H9 (cell line): ENCODE data around the gene S1PR2. TPM values are rescaled to one million over a fixed set of nuclear protein-coding genes. Genes with fewer than 3 reads are reported as not detected.

Source experiments
- DNase-seq: peaks from one replicate; pipeline ENCODE4 v3.0.0-alpha.2; 2017
- H2AFZ ChIP-seq: one replicate; pipeline ENCODE4 v1.6.1; 2013; ENCODE audit warnings: mild to moderate bottlenecking, low read length, control low read depth, moderate library complexity
- H2AK5ac ChIP-seq: 2 replicates; pipeline ENCODE4 v1.6.1; 2013; ENCODE audit warnings: low read length, control low read depth, mixed read lengths; ENCODE audit not compliant: insufficient read length
- H2BK120ac ChIP-seq: one replicate; pipeline ENCODE4 v1.6.1; 2013; ENCODE audit warnings: low read depth, mild to moderate bottlenecking, low read length, control low read depth, inconsistent platforms; ENCODE audit not compliant: poor library complexity, severe bottlenecking
- H2BK12ac ChIP-seq: 2 replicates; pipeline ENCODE4 v1.6.1; 2013; ENCODE audit warnings: low read length, control low read depth, mixed read lengths, low read depth; ENCODE audit not compliant: insufficient read length
- H2BK15ac ChIP-seq: 2 replicates; pipeline ENCODE4 v1.6.1; 2013; ENCODE audit warnings: low read depth, low read length, control low read depth
- H2BK20ac ChIP-seq: one replicate; pipeline ENCODE4 v1.6.1; 2013; ENCODE audit warnings: low read depth, mild to moderate bottlenecking, low read length, control low read depth, inconsistent platforms; ENCODE audit not compliant: poor library complexity, severe bottlenecking
- H2BK5ac ChIP-seq: 2 replicates; pipeline ENCODE4 v1.6.1; 2013; ENCODE audit warnings: low read length, control low read depth, mixed read lengths; ENCODE audit not compliant: insufficient read length
- H3K14ac ChIP-seq: 2 replicates; pipeline ENCODE4 v1.6.1; 2013; ENCODE audit warnings: low read length, control low read depth; ENCODE audit not compliant: insufficient read depth
- H3K18ac ChIP-seq: 2 replicates; pipeline ENCODE4 v1.6.1; 2013; ENCODE audit warnings: low read depth, mild to moderate bottlenecking, mixed read lengths, low read length, control low read depth; ENCODE audit not compliant: insufficient read length
- H3K23ac ChIP-seq: 2 replicates; pipeline ENCODE4 v1.6.1; 2013; ENCODE audit warnings: low read length, control low read depth, mixed read lengths, low read depth; ENCODE audit not compliant: insufficient read length
- H3K23me2 ChIP-seq: 2 replicates; pipeline ENCODE4 v1.6.1; 2013; ENCODE audit warnings: low read depth, mild to moderate bottlenecking, mixed read lengths, low read length, control low read depth; ENCODE audit not compliant: insufficient read length, poor library complexity, severe bottlenecking
- H3K27ac ChIP-seq: 2 replicates; pipeline ENCODE4 v1.5.1; 2013; ENCODE audit warnings: low read length, control low read depth, mixed read lengths, low read depth; ENCODE audit not compliant: insufficient read length
- H3K27me3 ChIP-seq: 2 replicates; pipeline ENCODE4 v1.6.1; 2013; ENCODE audit warnings: low read length, control low read depth, inconsistent platforms; ENCODE audit not compliant: insufficient read depth
- H3K4ac ChIP-seq: 2 replicates; pipeline ENCODE4 v1.6.1; 2013; ENCODE audit warnings: low read depth, mild to moderate bottlenecking, control low read depth, inconsistent platforms, low read length, moderate library complexity
- H3K4me1 ChIP-seq: 2 replicates; pipeline ENCODE4 v1.6.1; 2013; ENCODE audit warnings: low read length, control low read depth, inconsistent platforms; ENCODE audit not compliant: insufficient read depth
- H3K4me2 ChIP-seq: 2 replicates; pipeline ENCODE4 v1.6.1; 2013; ENCODE audit warnings: low read length, control low read depth, mixed read lengths; ENCODE audit not compliant: insufficient read length, insufficient read depth
- H3K56ac ChIP-seq: 2 replicates; pipeline ENCODE4 v1.6.1; 2013; ENCODE audit warnings: low read depth, mild to moderate bottlenecking, mixed read lengths, low read length, control low read depth; ENCODE audit not compliant: insufficient read length
- H3K79me1 ChIP-seq: 2 replicates; pipeline ENCODE4 v1.6.1; 2013; ENCODE audit warnings: low read depth, mild to moderate bottlenecking, moderate library complexity, low read length, control low read depth, inconsistent platforms; ENCODE audit not compliant: insufficient read depth, poor library complexity, severe bottlenecking
- H3K79me2 ChIP-seq: 2 replicates; pipeline ENCODE4 v1.6.1; 2013; ENCODE audit warnings: low read length, control low read depth, inconsistent platforms; ENCODE audit not compliant: insufficient read depth
- H3K9ac ChIP-seq: 2 replicates; pipeline ENCODE4 v1.6.1; 2013; ENCODE audit warnings: low read length, control low read depth, mixed read lengths; ENCODE audit not compliant: insufficient read length; ENCODE audit errors: extremely low read depth
- H3K9me3 ChIP-seq: one replicate; pipeline ENCODE4 v1.6.1; 2013; ENCODE audit warnings: low read depth, low read length, inconsistent platforms; ENCODE audit not compliant: control insufficient read depth
- H3T11ph ChIP-seq: one replicate; pipeline ENCODE4 v1.6.1; 2013; ENCODE audit warnings: mild to moderate bottlenecking, low read length, control low read depth, inconsistent platforms
- H4K20me1 ChIP-seq: one replicate; pipeline ENCODE4 v1.6.1; 2013; ENCODE audit not compliant: control insufficient read depth, insufficient read length, insufficient read depth
- H4K5ac ChIP-seq: 2 replicates; pipeline ENCODE4 v1.6.1; 2013; ENCODE audit warnings: low read depth, mild to moderate bottlenecking, mixed read lengths, low read length, control low read depth; ENCODE audit not compliant: insufficient read length
- H4K8ac ChIP-seq: replicated peaks from 2 replicates; pipeline ENCODE4 v1.6.1; 2013; ENCODE audit warnings: low read length, control low read depth, mixed read lengths, low read depth; ENCODE audit not compliant: insufficient read length
- H4K91ac ChIP-seq: 2 replicates; pipeline ENCODE4 v1.6.1; 2013; ENCODE audit warnings: low read depth, mild to moderate bottlenecking, moderate library complexity, mixed read lengths, low read length, control low read depth; ENCODE audit not compliant: insufficient read length
- H3K27ac Mint-ChIP-seq, 3 experiments: 2 replicates in 2 of 3; 3 replicates in 1 of 3; pipeline ENCODE4 v1.8.0; 2020 to 2021; ENCODE audit warnings: mixed read lengths in 3 of 3, mild to moderate bottlenecking in 1 of 3, moderate library complexity in 1 of 3
- H3K27me3 Mint-ChIP-seq: 2 replicates; pipeline ENCODE4 v1.8.0; 2021; ENCODE audit warnings: low read depth, mild to moderate bottlenecking, moderate library complexity, mixed read lengths
- H3K36me3 Mint-ChIP-seq, 3 experiments: 2 replicates in 2 of 3; 3 replicates in 1 of 3; pipeline ENCODE4 v1.8.0; 2020 to 2021; ENCODE audit warnings: low read depth in 3 of 3, mixed read lengths in 3 of 3; ENCODE audit not compliant: insufficient read depth in 1 of 3
- H3K4me1 Mint-ChIP-seq, 2 experiments: 2 replicates each; pipeline ENCODE4 v1.8.0; 2020; ENCODE audit warnings: mixed read lengths in 2 of 2
- H3K4me3 Mint-ChIP-seq, 2 experiments: 2 replicates in 1 of 2; 3 replicates in 1 of 2; pipeline ENCODE4 v1.8.0; 2020 to 2021; ENCODE audit warnings: mild to moderate bottlenecking in 2 of 2, mixed read lengths in 2 of 2, moderate library complexity in 1 of 2
- H3K9me3 Mint-ChIP-seq, 2 experiments: 2 replicates in 1 of 2; 3 replicates in 1 of 2; pipeline ENCODE4 v1.8.0; 2020; ENCODE audit warnings: mild to moderate bottlenecking in 2 of 2, mixed read lengths in 2 of 2, moderate library complexity in 1 of 2
- CTCF ChIP-seq: fragments of 200-600 bp; sonication (generic); conservative IDR thresholded peaks from 3 replicates; pipeline ENCODE4 v1.8.0; 2021; ENCODE audit warnings: antibody characterized with exemption, mild to moderate bottlenecking
- WGBS: extraction: QIAGEN DNeasy Blood & Tissue Kit; methylation state at CpG from one replicate; pipeline ENCODE4 v1.1.7; 2013; ENCODE audit warnings: missing lambda C conversion rate, low lambda C conversion rate, mixed read lengths; ENCODE audit not compliant: insufficient read length; ENCODE audit errors: extremely low coverage; 5-methylcytosine and 5-hydroxymethylcytosine counted together
- total RNA-seq: library from RNA; stranded (reverse); gene quantifications from 2 replicates; pipeline ENCODE4 v1.2.1, GENCODE V29; 2021

The S1PR2 gene
- total RNA-seq, 1 experiment from 2014 or later = 11.5 TPM

GRCh38 chr19:10217085-10217484 lies 14.0 kb downstream of the S1PR2 start:
- no peak overlapping the region for H3K27ac ChIP-seq
- no peak for DNase-seq
- no CpG with 5 or more reads among the region's 9 CpGs for WGBS
- no peaks in the 10 kb centered on the region for H3K23me2 ChIP-seq
- Mint-ChIP-seq H3K27ac (peak overlapping the region in 2 of 3 experiments; percentile 67 to 68; a peak in 2 of 7 replicates), H3K4me3 (no peak overlapping the region), H3K27me3 (no peaks in the 10 kb centered on the region; the same call in 1 of the 2 replicates), H3K4me1 (peaks cover 5 to 22% of the 10 kb centered on the region in 2 experiments), H3K36me3 (no peaks in the 10 kb centered on the region), H3K9me3 (no peaks in the 10 kb centered on the region)
- no peaks in the 10 kb centered on the region for H3K4me1 ChIP-seq
- no peak overlapping the region for H3K9ac ChIP-seq
- H4K5ac ChIP-seq = no peak overlapping the region
- H3T11ph ChIP-seq = no peak overlapping the region
- no peak overlapping the region for H2AFZ ChIP-seq
- H4K8ac ChIP-seq = no peak overlapping the region
- no peak overlapping the region for H4K91ac ChIP-seq
- H3K79me2 ChIP-seq = no peaks in the 10 kb centered on the region
- H3K4me2 ChIP-seq = no peak overlapping the region
- H2BK15ac ChIP-seq = no peak overlapping the region
- no peaks in the 10 kb centered on the region for H3K79me1 ChIP-seq
- H3K23ac ChIP-seq = no peak overlapping the region
- no peak overlapping the region for H2BK5ac ChIP-seq
- no peak overlapping the region for H3K18ac ChIP-seq
- no peak overlapping the region for H2BK120ac ChIP-seq
- TF ChIP-seq CTCF = no peak
- H4K20me1 ChIP-seq = no peaks in the 10 kb centered on the region
- H3K9me3 ChIP-seq = no peaks in the 10 kb centered on the region
- no peak overlapping the region for H3K56ac ChIP-seq
- no peak overlapping the region for H3K14ac ChIP-seq
- H2BK20ac ChIP-seq = no peak overlapping the region
- H2BK12ac ChIP-seq = no peak overlapping the region
- H3K4ac ChIP-seq = no peak overlapping the region
- no peaks in the 10 kb centered on the region for H3K27me3 ChIP-seq
- no peak overlapping the region for H2AK5ac ChIP-seq
